Activated CD8-positive, alpha-beta memory T cell treated with anti-CD3 and anti-CD28 coated beads for 48 hours (primary cell): ENCODE data around the gene SIAH3.
"Not testable (repeated sequence)": the region's sequence is repeated elsewhere in the genome, so short reads cannot be mapped to it uniquely, and the experiment has no call there.

ENCODE experiments used
- DNase-seq, 3 experiments: peaks; one replicate each; pipeline ENCODE4 v3.0.0-alpha.2; 2020; ENCODE audit warnings: low read depth in 2 of 3, low spot score in 2 of 3

SIAH3 gene

GRCh38 chr13:45851171-45851921, at the start of gene SIAH3:
TSS of gene SIAH3 (minus strand) at chr13:45851753. CDS start at chr13:45851629, 124 bp downstream.
- DNase-seq: no peak

DNA sequence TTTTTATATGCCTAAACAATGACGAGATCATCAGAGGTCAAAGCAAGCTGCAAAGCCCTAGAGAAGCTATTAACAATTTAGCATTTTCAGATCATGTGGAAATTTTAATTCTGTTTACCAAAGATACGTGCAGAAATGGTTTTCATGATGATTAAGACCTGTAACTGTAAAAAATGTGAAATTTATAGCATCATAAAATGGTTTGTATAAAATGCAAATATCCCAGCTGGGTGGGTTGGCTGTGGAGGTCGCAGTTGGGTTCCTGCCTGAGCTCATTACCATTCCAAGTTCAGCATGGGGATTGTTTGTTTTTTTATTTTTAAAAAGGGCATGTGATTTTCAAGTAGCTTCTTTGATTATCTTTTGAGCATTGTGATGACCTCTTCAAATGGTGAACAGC, 47.9 kb upstream of the SIAH3 start:
- DNase-seq: no peak

DNA sequence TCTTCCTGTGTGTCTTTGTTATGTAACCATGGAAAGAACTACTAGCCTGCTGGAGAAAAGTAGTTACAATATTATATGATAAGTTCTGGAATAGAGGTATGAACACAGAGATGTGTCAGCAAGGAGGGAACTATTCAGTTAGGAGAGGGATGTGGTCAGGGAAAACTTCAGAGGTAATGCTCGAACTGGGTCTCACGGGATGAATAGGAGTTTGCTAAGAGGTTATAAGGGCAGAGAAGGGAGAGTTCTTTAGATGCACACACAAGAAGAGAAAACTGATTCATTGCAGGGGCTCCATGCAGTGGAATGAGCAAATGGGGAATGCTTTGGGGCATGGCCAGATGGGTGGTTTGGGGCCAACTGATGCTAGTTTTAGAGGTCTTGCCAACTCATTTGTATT, 46.0 kb upstream of the SIAH3 start:
- no peak for DNase-seq

- DNase-seq: no peak
Measured at GRCh38 chr13:45896285-45896684, 44.7 kb upstream of the SIAH3 start.

GRCh38 chr13:45895881-45896280, 44.3 kb upstream of the SIAH3 start:
- no peak for DNase-seq

DNA sequence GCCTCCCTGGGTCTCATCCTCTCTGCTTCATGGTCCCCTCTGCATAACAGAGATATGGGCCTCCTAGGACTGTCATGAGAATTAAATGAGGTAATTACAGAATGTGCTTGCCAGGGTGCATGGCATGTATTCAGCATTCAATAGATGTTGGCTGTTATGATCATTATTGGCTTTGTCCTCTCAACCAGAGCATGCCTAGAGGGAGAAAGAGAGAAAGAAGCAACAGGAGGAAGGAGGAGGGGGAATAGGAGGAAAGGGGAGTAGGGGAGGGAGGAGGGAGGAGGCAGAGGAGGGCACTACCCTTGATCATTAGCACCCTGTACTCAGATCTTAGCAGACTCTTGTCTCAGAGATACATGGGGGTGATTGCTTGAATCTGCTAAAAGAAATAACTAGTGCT, 41.0 kb upstream of the SIAH3 start:
- DNase-seq: no peak

- no peak for DNase-seq
Measured at GRCh38 chr13:45889590-45890243, 38.2 kb upstream of the SIAH3 start.

GRCh38 chr13:45886466-45886865, 34.9 kb upstream of the SIAH3 start:
- no peak for DNase-seq

DNA sequence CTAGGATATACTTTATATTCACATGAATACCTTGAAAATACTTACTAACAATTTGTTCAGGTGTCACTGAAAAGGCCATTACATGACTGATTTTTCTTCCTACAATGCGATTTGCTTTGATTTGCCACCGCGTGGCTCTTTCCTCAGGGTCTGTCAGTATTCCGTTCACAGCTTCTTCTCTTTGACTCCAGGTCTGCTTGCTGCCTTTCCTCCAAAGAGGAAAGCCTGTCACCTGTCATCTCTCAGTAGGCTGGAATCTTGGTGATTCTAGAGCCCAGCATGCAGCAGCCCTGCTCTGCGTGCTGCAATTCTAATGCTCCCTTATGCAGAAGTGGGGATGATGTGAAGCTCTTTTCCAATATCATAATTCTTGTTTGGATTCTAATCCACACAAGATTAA, 33.6 kb upstream of the SIAH3 start:
- DNase-seq: no peak

DNA sequence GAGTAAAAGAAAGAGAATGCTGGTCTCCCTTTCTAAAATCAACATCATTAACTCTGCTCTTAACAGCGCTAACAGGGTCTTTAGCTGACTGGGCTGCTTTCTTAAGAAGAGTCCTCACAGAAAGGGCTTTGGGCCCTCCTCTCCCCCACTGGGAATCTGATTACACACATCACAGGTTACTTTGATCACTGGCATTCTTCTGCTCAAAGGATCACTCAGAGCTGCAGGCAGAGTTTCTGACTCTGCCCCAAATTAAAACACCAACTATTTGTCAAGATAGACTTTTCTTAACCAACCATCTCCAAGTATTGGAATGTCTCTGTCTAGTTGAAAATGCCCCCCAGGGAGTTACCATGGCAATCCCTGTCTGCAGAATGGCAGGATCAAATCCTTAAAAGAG, 31.1 kb upstream of the SIAH3 start:
- no peak for DNase-seq

DNA sequence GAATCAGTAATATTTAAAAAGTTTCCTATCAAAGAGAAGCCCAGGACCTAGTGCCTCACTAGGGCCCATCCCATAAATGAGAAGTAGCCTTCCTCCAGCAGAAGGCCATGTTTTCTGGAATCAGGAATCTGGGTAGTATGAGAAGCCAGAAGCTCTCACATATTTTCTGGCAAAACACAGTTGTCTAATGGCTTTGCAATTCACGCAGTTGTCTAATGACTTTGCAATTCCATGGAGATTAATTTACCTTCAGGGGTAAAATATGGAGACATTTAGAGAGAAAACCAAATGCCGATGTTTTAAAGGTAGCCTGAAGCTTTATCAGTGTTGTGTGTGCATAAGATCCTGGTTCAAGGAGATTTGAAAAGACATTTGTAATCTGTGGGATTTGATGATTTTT, 29.8 kb upstream of the SIAH3 start:
- no peak for DNase-seq

- no peak for DNase-seq
Measured at GRCh38 chr13:45880242-45880641, 28.7 kb upstream of the SIAH3 start.

DNA sequence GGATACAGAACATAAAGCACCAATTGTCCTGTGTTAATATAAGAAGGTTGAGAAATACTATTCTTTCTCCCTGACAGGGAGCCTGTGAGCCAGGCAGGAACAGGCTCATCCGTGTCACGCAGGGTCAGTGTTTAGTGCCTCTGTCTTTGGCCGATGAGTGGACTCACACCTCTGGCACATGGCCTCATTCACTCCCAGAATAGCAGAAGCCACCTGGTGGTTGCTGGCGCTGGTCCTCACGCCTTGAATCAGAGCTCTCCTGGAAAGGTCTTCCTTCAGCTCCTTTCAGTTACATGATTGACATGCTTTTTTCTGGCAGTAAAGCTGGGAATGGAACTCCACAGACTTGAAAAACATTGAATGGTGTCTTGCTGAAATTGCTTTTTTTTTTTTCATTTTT, 28.1 kb upstream of the SIAH3 start:
- no peak for DNase-seq

- DNase-seq: no peak
Measured at GRCh38 chr13:45878966-45879365, 27.4 kb upstream of the SIAH3 start.

DNA sequence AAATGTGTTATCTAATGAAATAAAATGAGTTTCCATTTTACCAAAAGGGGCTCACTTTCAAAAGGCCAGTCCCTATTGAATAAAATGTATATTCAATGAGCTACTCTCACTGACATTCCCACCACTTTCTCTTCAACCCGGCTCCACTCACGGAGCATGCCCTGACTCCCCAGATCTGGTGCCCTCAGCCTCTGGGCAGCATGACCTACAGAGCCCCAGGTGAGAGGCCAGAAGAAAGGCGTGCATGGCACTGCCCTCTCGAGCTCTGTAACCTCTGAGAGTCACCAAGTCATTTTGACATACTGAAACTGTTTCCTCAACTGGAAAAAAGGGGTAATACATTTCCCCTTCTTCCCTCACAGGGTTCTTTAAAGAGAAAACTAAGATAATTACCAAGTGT, 25.2 kb upstream of the SIAH3 start:
- no peak for DNase-seq

- DNase-seq: no peak
Measured at GRCh38 chr13:45875951-45876350, 24.4 kb upstream of the SIAH3 start.

GRCh38 chr13:45873491-45874325, 22.2 kb upstream of the SIAH3 start:
- no peak for DNase-seq

GRCh38 chr13:45872566-45872965, 21.0 kb upstream of the SIAH3 start:
- no peak for DNase-seq

DNA sequence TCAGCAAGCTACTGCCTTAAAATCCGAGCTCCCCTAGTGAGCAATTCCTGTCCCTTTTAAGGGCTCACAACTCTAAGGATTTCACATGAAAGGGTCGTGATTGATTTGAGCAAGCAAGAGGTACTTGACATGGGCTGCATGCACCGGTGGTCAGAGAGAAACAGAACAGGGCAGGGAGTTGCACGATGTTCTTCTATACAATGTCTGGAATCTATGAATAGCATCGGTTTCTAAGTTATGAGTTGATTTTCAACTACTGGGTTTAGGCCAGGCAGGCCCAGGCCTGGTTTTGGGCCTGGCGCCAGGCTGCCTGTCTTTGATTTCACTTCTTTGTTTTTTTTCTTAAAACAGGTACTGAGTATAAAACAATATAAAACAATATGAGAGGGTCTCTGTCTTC, 19.6 kb upstream of the SIAH3 start:
- not testable (repeated sequence) for DNase-seq

DNA sequence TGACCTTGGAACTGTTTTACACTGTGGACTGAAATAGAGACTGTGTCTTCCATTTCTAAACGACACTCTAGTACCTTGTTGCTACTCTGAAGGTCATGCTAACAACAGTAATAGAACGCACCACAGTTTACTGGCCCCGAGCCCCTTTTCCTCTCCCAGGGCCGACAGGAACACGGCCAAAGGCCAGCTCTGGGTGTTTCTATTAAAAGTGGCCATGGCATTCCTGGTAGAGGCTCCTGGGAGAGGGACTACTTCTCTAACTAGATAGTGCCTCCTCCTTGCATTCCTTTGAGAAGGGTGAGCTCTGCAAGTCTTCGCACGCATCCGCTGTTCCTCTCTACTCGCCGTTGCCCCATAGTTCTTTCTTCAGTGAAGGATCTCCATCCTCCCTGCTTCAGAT, 18.7 kb upstream of the SIAH3 start:
- DNase-seq: no peak

GRCh38 chr13:45865414-45865813, 13.9 kb upstream of the SIAH3 start:
- no peak for DNase-seq
